GM19397 (cell line): ENCODE results near the gene CRISPLD2.

Source experiments
- ATAC-seq: cut with Tn5 transposase; IDR thresholded peaks from one replicate; pipeline ENCODE4 v1.9.1; 2021; ENCODE audit warnings: mild to moderate bottlenecking, moderate library complexity; ENCODE audit not compliant: unreplicated experiment

Gene CRISPLD2

DNA sequence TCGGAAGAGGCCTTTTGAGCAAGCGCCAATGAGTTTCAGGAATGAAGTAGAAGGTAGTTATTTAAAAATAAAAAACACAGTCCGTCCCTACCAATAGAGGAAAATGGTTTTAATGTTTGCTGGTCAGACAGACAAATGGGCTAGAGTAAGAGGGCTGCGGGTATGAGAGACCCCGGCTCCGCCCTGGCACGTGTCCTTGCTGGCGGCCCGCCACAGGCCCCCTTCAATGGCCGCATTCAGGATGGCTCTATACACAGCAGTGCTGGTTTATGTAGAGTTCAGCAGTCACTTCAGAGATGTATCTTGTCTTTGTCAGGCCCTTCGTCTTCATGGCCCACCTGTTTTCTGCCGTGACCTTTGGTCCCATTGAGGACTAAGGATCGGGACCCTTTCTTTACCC, 87.3 kb downstream of the CRISPLD2 start:
- ATAC-seq, result no peak

DNA sequence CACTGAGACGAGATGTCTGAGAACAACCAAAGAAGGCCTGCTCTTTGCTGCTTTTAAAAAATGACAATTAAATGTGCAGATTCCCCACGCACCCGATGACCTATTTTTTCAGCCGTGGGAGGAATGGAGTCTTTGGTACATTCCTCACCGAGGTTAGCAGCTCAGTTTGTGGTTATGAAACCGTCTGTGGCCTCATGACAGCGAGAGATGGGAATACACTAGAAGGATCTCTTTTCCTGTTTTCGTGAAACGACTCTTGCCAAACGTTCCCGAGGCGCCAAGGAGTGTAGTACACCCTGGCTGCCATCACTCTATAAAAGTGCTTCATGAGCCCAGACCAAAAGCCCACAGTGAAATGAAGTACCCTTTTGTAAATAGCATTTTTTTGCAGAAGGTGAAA, 87.8 kb downstream of the CRISPLD2 start:
- ATAC-seq, result no peak

DNA sequence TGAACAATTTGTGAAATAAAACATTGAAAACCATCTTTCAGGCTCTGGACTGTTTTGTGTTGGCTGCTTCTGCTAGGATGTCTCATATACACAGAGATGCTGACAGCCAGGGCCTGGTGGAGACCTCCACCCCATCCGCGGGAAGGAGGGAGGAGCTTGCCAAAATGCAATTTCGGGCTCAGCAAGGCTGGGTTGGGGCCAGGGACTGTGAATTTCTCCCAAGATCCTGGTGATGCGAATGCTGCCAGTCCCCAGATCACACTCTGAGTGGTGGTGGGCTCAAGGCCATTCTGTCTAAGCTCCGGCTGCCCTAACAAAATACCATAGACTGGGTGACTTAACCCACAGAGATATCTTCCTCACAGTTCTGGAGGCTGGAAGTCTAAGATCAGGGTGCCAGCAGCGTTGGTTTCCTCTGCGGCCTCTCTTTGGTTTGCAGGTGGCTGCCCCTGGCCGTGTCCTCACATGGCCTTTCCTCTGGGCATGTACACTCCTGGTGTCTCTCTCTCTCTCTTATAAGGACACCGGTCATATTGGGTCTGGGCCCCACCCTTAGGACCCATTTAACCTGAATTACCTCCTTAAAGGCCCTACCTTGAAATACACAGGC, 89.8 kb downstream of the CRISPLD2 start:
- ATAC-seq, result no peak

DNA sequence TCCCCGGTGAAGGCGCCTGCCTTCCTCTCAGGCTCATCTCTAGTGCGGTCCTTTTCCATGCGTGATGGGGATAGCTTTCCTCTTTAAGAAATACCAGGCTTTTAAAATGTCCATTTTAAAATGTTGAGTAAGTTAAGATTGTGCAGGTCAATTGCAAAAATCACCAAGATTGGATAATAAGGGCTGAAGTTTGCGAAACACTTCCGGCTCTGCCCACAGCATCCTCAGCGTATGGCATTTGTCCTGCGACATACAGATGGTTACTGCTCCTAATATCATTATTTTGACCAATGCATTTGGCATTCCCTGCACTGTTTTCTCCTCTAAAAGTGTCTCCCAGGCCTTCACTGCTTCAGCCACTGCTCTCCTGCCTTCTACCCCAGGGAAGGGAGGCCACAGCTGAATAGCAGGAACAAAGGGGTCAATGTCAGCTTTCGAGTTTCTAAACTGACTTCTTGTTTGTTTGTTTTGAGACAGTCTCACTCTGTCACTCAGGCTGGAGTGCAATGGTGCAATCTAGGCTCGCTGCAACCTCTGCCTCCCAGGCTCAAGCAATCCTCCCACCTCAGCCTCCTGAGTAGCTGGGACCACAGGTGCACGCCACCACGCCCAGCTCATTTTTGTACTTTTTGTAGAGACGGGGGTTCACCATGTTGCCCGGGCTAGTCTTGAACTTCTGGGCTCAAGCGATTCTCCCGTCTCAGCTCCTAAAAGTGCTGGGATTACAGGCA, 91.9 kb downstream of the CRISPLD2 start:
- no peak for ATAC-seq

DNA sequence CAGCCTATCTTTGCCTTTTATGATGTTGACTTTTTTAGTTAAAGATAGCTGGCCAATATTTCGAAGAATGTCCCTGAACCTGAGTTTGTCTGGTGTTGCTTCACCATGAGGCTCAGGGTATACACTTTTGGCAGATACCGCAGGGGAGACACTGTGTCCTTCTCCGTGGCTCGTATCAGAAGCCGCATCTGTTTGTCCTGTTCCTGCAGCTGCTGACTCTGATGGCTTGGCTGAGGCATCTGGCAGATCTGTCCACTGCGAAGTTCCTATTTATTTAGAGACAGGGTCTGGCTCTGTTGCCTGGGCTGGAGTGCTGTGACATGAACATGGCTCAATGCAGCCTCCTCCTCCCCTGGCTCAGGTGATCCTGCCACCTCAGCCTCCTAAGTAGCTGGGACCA, 93.5 kb downstream of the CRISPLD2 start:
- no peak for ATAC-seq

DNA sequence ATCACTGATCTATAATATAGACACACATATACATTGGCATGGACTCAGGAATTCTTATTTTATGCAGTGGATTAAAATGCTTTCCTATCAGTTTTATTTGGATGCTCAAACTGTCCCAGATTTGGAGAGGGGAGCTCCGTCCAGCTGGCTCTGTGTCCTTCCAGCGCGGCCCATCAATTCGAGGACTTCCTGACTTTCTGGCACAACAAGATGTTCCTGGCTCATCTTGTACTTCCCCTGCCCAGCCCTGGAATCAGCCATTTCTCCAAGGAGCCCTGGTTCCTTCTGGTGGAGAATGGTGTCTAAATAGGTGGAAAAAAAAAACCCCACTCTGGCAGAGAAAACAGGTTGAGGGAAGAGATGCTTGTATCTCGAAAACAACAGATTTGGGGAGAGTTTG, 94.5 kb downstream of the CRISPLD2 start:
- ATAC-seq, result no peak

DNA sequence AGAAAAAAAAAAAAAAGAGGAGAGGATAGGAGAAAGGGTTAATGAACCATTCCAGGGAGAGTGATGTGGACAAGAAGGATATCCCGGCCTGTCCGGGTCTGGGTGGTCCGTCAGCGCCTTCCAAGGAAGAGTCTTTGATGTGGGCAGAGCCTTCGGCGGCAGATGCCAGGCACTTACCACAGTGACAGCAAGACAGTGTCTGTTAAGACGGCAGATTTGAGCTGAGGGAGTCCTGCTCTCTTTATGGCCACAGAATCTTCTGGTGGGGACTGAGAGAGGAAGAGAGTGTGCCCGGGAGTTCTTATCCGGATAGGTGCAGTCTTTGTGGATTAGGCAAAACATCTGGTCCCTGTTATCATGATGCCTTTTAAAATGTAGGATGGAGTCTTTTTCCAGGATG, 96.4 kb downstream of the CRISPLD2 start:
- ATAC-seq, result no peak

DNA sequence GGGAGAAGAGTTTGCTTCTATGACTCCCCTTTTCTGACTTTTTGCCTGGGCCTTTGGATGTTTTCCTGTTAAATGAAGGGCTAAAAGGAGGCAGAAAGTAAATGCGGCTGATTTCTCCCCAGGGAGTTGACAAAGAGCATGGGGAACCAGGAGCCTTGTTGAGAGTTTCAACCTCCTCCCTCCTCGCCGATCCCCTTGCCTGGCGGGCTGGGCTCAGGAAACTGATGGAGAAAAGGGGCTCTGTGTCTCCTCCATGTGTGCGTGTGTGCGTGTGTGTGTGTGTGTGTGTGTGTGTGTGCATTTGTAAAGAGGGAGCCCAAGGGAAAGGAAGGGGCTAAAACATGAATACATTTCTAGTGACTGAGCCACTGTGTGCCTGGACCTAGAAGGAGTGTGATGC, 97.1 kb downstream of the CRISPLD2 start:
- no peak for ATAC-seq

DNA sequence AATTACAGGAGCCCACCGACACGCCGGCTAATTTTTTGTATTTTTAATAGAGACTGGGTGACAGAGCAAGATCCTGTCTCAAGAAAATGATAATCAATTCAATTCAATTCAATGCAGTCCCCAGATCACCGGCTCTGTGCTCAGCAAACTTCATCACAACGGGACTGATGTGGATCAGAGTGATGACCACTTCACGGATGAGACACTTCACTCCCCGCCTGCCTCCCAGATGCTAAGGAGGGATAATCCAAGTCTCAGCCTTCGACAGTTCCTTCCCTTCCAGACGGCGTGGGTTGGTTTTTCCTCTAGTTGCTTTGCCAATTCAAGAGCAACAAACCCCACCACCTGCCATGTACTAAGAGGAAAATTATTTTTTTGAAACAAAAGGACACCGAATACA, 97.7 kb downstream of the CRISPLD2 start:
- ATAC-seq, result no peak

DNA sequence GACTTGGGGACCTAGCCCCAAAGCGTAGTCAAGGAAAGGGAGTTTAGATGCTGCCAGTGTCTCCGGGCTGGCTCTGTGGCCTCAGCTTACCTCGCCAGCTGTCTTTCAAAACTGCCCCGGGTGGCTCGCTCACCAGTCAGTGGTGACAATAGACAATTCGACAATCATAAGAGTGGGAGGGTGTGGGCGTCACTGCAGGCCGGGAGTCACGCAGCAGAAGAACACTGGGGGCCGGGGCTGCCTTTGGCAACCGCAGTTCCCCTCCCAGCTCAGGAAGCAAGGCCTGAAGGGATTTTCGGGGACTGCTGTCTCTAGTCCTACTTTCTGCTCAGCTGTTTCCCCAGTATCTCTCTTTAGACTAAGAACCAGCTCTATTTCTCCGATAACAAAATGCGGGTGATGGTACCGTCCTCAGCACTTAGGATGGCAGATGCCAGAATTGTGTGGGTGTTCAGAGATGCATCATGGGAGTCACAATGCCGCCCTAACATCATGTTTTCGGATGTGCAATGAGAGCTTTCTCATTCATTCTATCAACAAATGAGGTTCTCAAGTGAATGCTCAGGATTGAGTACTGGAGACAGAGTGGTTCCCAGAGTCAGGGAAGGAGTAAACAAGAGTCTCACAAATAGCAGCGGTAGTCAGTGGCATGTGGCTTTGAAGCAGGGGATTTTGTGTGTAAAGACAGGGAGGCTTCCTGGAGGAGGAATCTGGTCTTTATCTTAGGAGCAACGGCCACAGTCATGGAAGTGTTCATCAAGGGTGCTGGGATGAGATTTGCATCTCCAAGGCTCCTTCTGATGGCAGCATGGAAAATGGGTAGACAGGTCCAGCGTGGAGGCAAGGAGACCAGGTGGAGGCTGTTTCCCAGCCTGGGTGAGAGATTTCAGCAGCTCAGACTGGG, 98.5 kb downstream of the CRISPLD2 start:
- ATAC-seq, result no peak

DNA sequence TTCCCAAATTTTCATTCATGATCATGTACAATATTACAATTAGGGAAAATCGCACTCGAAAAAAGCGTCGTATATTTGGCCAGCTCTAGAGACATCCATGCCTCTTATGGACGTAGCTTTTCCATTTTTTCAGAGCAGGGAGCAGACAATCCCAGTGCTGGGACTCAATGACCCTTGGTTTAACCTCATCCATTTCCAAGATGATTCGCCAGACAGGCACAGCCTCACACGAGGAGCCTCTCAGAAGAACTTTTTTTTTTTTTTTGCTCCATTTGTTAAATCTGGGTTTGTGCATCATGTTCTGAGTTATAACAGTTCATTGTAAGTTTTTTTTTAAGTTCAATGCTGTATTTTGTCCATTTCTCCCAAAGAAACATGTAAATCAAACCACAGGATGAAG, 99.5 kb downstream of the CRISPLD2 start:
- no peak for ATAC-seq

DNA sequence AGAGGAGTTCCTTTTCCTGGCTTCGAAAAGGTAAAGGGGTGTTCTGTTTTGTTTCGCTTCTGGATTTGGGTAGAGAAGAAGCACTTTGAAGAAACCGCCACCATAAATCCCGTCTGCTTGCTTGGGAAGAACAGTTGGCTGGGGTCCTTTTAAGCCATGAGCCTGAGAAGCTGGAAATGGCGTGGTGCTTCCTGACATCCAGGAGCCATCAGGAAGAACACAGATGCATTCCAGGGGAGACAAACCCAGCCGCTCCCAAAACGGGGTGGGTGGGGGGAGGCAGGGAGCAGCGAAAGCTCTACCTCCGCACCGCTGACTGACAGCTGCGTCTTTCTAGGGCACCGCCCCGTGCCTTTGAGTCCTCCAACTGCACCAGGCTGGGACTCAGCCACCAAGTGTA, 99.9 kb downstream of the CRISPLD2 start:
- ATAC-seq, result no peak

DNA sequence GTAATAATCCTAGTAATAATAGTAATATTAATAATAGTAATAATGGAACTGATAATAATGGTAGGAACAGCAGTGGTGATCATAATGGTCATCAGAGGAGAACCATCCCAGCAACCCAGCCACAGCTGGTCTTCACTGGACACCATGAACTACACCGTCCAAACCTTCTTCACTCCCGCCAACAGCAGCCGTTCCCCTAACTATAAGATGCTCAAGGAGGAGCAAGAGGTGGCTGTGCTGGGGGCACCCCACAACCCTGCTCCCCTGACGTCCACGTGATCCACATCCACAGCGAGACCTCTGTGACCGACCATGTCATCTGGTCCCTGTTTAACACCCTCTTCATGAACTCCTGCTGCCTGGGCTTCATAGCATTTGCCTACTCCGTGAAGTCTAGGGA, 100.5 kb downstream of the CRISPLD2 start:
- ATAC-seq, result no peak

DNA sequence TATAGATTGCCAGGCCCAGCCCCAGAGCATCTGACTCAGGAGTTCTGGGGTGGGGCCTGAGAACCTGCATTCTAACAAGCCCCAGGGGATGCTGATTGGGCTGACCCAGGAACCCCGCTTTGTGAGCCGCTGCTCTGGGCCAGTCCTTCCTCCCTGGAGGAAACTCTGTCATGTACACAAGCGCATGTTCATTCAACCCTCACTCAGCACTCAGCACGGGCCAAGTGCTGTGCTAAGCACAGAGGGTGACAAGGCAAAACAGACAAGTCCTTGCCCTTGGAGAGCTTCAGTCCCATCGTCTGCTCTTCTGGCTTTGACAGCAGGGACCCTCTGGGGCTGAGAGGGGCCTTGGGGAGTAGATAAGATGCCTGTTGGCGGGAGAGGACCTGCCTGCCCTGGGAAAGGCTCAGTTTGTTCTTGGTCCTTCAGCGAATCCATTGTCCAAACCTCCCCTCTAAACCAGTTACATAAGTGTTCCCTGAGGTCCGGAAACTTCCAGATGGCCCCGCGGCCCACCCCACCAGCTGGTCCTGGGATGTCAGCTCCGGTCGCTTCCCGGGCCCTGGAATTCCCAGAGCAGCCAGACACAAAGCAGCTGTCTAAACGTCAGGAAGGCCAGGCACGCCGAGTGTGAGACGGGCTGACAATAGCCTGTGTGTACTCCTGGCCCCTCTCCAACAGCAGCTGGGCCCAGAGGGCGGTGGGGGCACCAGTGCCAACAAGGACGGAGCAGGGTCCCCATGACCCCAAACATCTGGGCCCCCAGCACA, 102.8 kb downstream of the CRISPLD2 start:
- no peak for ATAC-seq

DNA sequence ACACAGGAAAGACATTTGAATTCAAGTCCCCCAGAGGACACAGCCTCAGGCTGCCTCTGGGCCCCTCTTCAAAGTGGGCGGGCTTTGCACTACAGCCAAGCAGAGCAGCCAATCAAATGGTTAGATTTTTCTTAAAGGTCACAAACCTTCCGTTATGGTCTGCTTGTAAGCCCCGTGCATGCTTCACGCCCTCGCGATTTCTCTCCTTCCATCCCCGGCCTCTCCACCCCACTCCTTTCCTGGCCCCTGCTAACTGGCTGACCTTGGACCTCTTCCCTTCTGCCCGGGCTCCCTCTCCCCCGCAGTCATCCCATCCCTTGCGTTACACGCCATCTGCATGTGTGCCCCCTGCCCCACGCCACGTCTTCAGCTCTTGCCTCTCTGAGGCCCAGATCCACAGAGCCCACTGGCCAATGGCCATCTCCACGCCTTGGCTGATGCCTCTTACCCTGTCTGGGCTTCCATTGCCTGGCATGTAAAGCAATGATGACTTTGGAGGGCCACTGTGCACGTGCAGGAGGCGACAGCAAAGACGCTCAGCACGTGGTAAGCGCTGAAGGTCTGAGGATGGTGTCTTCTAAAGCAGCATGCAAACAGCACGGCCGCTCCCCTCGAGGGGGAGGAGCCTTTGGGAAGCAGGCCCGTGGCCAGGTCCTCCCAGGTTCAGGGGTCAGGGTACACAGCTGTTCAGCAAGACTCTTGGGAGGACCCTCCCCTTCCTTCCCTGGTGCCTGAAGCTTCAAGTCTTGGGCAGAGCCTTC, 104.7 kb downstream of the CRISPLD2 start:
- no peak for ATAC-seq

DNA sequence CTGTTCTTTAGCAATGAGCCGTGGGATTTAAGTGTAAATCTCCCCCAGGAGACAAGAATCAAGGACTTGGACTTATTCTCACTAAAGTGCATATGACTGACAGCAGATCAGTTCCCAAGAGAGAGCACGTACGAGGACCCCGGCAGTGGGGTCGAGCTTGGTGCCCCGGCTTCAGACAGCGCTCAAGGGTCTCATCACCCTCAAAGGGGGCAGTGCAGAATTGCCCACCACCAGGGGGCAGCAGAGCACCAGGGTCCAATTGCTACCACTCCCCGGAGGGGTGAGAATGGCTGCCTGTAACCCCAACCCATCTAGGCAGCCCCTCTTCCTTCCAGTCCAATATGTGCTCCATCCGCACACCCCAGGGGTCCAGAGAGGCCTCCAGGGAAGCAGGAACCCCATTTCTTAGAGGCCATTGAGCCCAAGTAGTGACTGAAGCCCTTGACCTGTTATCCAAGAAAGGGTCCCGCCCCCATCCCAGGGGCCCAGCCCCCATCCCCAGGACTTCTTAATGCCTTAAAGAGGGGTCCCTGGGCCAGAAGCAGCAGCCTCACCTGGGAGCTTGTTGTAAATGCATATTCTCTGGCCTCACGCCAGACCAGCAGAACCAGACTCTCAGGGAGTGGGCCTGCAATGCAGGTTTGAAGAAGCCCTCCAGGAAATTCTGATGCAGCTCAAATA, 105.4 kb downstream of the CRISPLD2 start:
- no peak for ATAC-seq

DNA sequence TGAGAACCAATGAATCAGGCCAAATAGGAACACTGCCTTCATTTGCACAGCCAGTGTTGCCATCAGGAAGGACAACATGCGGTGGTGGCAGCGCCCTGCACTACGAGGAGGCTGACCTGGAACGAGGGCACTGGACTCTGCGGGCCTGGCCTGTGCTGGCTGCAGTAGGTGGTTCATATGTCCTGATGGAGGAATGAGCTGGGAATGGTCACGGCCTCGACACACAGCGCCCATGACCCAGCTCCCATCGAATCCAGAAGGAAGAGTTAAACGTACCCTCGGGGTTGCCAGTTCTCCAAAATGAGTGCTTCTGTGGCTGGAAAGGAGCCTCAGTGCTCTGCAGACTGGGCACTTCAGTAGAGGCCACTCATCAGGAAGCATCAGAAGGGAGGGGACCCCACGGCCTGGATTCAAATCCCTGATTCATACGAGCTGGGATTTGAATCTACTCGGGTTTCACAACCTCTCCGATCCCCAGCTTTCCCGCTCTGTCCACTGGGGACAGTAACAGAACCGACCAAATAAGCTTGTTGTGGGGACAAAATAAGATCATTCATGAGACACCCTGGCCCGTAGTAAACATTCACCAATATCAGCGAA, 106.1 kb downstream of the CRISPLD2 start:
- no peak for ATAC-seq

DNA sequence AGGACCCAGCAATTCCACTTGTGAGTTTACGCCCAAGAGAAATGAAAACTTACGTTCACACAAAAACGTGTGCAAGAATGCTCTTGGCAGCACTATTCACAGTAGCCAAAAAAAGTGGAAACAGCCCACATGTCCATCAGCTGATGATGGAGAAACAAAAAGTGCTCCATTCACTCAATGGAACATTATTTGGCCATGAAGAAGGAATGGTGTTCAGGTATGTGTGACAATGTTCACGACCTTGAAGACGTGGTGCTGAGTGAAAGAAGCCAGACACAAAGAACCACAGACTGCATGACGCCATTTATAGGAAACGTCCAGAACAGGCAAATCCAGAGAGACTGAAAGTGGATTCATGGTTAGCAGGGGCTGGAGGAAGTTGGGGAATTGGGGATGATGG, 106.7 kb downstream of the CRISPLD2 start:
- no peak for ATAC-seq
